ENCODE results near the gene LILRB5.

DNA sequence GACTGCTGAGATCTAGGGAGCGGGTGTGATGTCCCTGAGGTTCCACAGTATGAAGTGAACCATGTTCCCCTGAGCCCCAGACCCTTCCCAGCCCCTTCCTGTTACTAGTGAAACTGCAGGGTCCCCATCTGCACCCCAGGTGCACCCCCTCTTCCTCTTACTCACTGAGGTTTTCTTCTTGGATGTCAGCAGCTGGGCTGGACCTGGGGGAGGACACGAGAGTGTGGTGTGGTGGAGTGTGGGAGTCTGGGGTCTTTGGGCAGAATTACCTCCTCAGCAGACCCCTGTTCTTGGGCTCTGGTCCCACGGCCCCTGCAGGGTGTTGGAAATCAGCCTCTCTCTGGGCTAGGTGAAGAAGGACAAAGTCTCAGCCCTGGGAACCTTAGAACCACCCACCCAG lies 11.1 kb downstream of the LILRB5 start:
- TF ChIP-seq POLR2A (IDR thresholded peaks at IDR 0.05; ENCODE audit: borderline replicate concordance, extremely low read depth, insufficient read depth, insufficient read length), result no peak
- TF ChIP-seq, protein P1, sequence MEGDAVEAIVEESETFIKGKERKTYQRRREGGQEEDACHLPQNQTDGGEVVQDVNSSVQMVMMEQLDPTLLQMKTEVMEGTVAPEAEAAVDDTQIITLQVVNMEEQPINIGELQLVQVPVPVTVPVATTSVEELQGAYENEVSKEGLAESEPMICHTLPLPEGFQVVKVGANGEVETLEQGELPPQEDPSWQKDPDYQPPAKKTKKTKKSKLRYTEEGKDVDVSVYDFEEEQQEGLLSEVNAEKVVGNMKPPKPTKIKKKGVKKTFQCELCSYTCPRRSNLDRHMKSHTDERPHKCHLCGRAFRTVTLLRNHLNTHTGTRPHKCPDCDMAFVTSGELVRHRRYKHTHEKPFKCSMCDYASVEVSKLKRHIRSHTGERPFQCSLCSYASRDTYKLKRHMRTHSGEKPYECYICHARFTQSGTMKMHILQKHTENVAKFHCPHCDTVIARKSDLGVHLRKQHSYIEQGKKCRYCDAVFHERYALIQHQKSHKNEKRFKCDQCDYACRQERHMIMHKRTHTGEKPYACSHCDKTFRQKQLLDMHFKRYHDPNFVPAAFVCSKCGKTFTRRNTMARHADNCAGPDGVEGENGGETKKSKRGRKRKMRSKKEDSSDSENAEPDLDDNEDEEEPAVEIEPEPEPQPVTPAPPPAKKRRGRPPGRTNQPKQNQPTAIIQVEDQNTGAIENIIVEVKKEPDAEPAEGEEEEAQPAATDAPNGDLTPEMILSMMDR (IDR thresholded peaks at IDR 0.05 in 2 of 3, conservative IDR thresholded peaks at IDR 0.05 in 1 of 3; ENCODE audit: borderline replicate concordance in 1 of 3, insufficient read depth in 1 of 3, low read depth in 2 of 3, low read length in 2 of 3), result no peak
- TF ChIP-seq JUND (IDR thresholded peaks at IDR 0.05), result no peak
- TF ChIP-seq RAD21 (IDR thresholded peaks at IDR 0.05; ENCODE audit: low read depth), result no peak
- TF ChIP-seq, protein P2, sequence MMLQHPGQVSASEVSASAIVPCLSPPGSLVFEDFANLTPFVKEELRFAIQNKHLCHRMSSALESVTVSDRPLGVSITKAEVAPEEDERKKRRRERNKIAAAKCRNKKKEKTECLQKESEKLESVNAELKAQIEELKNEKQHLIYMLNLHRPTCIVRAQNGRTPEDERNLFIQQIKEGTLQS (IDR thresholded peaks at IDR 0.05), result no peak
- no peak for TF ChIP-seq EZH2phosphoT487 (IDR thresholded peaks at IDR 0.05; ENCODE audit: borderline replicate concordance)
- TF ChIP-seq EZH2 (IDR thresholded peaks at IDR 0.05), result no peak
- TF ChIP-seq TCF7L2 (IDR thresholded peaks at IDR 0.05; ENCODE audit: borderline replicate concordance, extremely low read depth, insufficient read depth, insufficient read length), result no peak
- TF ChIP-seq SRF (IDR thresholded peaks at IDR 0.05; ENCODE audit: low read depth), result no peak
- no peak for TF ChIP-seq SIN3A (IDR thresholded peaks at IDR 0.05; ENCODE audit: low read depth)
- no peak for TF ChIP-seq SP1 (IDR thresholded peaks at IDR 0.05; ENCODE audit: low read depth)
- no peak for TF ChIP-seq POLR2AphosphoS5 (IDR thresholded peaks at IDR 0.05; ENCODE audit: low read depth, low read length)

Measured in HCT116 (cell line).